Esophagus muscularis mucosa (tissue), 4 donors: ENCODE results near the gene CNOT8. TPM values are rescaled to one million over a fixed set of nuclear protein-coding genes. Genes with fewer than 3 reads are reported as not detected.
"Not testable (repeated sequence)": the region's sequence is repeated elsewhere in the genome, so short reads cannot be mapped to it uniquely, and the experiment has no call there.

Source experiments
- DNase-seq: peaks from one replicate; pipeline ENCODE4 v3.0.0-alpha.2; 2017; ENCODE audit errors: extremely low spot score
- H3K27ac ChIP-seq, 4 donors: fragments of 200-600 bp; sonication (generic); replicated peaks in 1 of 4; 1 replicate in 3 of 4; 2 replicates in 1 of 4; pipeline ENCODE4 v1.5.1; 2016 to 2019; ENCODE audit warnings: mild to moderate bottlenecking in 1 of 4
- H3K27me3 ChIP-seq, 4 donors: fragments of 200-600 bp; sonication (generic); one replicate each; pipeline versions ENCODE4 v1.5.1 to v1.6.0; 2016 to 2019
- H3K36me3 ChIP-seq, 4 donors: fragments of 200-600 bp; sonication (generic); one replicate each; pipeline ENCODE4 v1.5.1; 2016 to 2019
- H3K4me1 ChIP-seq, 4 donors: fragments of 200-600 bp; sonication (generic); one replicate each; pipeline ENCODE4 v1.5.1; 2016 to 2019
- H3K4me3 ChIP-seq, 4 donors: fragments of 200-600 bp; sonication (generic); 1 replicate in 2 of 4; 2 replicates in 2 of 4; pipeline ENCODE4 v1.5.1; 2016 to 2019; ENCODE audit warnings: mild to moderate bottlenecking in 4 of 4, moderate library complexity in 1 of 4
- H3K9me3 ChIP-seq, 4 donors: fragments of 200-600 bp; sonication (generic); 1 replicate in 3 of 4; 2 replicates in 1 of 4; pipeline ENCODE4 v1.5.1; 2016 to 2019
- EP300 ChIP-seq: sonication (generic); formaldehyde crosslinking; IDR thresholded peaks from one replicate; pipeline ENCODE4 v1.6.1; 2017; ENCODE audit warnings: antibody characterized with exemption
- POLR2A ChIP-seq: fragments of 450-650 bp; IDR thresholded peaks from one replicate; pipeline ENCODE4 v1.6.1; 2017; ENCODE audit warnings: antibody characterized with exemption, moderate library complexity, mild to moderate bottlenecking, low read depth
- POLR2AphosphoS5 ChIP-seq, 2 donors: sonication (generic); formaldehyde crosslinking; IDR thresholded peaks; one replicate each; pipeline ENCODE4 v1.6.1; 2017; ENCODE audit warnings: antibody characterized with exemption in 2 of 2
- WGBS: methylation state at CpG from one replicate; pipeline ENCODE4 v1.1.5; 2018; 5-methylcytosine and 5-hydroxymethylcytosine counted together
- intact Hi-C: fragments of 100-400 bp; cut with DNase I; formaldehyde crosslinking; loops from one replicate; pipeline ENCODE4 v1.15.1; 2023
- total RNA-seq, 4 donors: library from RNA; depleted of rRNA; stranded (reverse); fragments of >200 nt; gene quantifications; one replicate each; pipeline versions ENCODE4 v1.1.0 to v1.2.1, GENCODE V29; 2016
- TF ChIP-seq, protein P1 (sequence below), 3 experiments: fragments of 200-600 bp in 2 of 3; fragments of 450-650 bp in 1 of 3; sonication (generic) in 2 of 3; IDR thresholded peaks; one replicate each; pipeline ENCODE4 v1.5.1; 2017 to 2019; ENCODE audit warnings: antibody characterized with exemption in 3 of 3, mild to moderate bottlenecking in 2 of 3, moderate library complexity in 1 of 3

The CNOT8 gene
- total RNA-seq, 4 donors from 2014 or later: 41.1 to 72.6 (median 62.2) TPM

DNA sequence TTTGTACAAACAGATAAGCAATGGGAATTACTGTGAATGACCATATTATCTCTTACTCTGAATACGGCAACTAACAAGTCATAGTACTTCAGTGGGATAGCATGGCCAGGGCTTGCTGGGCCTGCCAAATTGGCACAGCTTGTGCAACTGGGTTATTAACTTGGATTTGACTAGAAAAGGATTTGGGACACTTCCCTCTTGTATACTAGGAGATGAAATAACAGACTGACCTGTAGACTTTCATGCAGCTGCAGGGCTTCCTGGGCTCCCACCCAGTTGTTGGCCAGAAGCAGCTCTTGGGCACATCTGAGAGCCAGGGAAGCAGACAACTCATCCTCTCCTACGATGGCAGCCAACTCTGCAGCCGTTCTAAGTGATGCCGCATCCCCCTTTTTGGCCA lies 39.8 kb downstream of the CNOT8 start:
- H3K4me1 ChIP-seq: no peaks in the 10 kb centered on the region
- no peak overlapping the region for H3K4me3 ChIP-seq
- 88% methylated on average over 4 of the region's 4 CpGs for WGBS
- intact Hi-C loops: no loop called here
- H3K27ac ChIP-seq: peak overlapping the region in 1 of 4 donors; percentile 10
- H3K27me3 ChIP-seq: no peaks in the 10 kb centered on the region
- DNase-seq: peak; percentile 87
- TF ChIP-seq POLR2AphosphoS5 (IDR thresholded peaks at IDR 0.05): no peak
- H3K36me3 ChIP-seq: peaks cover 57 to 100% (median 93%) of the 10 kb centered on the region in 4 donors
- no peaks in the 10 kb centered on the region for H3K9me3 ChIP-seq

DNA sequence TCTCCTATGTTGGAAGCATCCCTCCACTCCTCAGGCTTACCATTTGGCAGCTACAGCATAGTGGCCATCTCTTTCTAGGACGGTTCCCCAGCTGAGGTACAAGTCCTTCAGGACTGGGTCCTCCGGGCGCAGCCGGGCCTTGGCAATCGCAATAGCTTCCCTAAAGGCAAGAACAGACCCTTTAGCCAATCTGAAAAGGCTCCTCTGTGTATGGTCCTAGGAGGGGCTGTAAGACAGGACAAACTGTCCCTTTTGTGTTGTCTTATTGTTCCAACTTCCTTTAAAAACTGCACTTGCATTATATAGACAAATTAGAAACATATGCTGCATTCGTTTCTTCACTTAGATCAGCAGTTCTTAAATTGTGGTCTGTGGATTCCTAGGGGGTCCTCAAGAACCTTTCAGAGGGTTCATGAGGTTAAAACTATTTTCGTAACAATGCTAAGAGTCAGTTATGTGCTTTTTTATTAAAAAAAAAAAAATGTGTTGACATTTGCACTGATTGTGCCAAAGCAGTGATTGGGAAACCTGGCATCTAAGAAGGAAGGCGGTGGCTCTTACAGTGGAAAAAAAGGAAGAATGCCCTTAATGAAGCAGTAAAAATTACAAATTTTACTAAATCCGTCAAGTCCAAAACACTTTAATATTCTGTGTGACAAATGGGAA lies 40.9 kb downstream of the CNOT8 start:
- peaks cover 56 to 100% (median 90%) of the 10 kb centered on the region in 4 donors for H3K36me3 ChIP-seq
- WGBS: 84% methylated on average over 9 of the region's 9 CpGs
- no peaks in the 10 kb centered on the region for H3K9me3 ChIP-seq
- intact Hi-C loops: no loop called here
- peak overlapping the region in 3 of 4 donors; percentile 9 to 59 (median 10) for H3K27ac ChIP-seq
- H3K4me3 ChIP-seq: no peak overlapping the region
- H3K4me1 ChIP-seq: no peaks in the 10 kb centered on the region
- no peaks in the 10 kb centered on the region for H3K27me3 ChIP-seq
- DNase-seq: peak; percentile 47
- TF ChIP-seq POLR2A (no peak), POLR2AphosphoS5 (IDR thresholded peaks at IDR 0.05) (no peak), EP300 (no peak)
- TF ChIP-seq, protein P1, sequence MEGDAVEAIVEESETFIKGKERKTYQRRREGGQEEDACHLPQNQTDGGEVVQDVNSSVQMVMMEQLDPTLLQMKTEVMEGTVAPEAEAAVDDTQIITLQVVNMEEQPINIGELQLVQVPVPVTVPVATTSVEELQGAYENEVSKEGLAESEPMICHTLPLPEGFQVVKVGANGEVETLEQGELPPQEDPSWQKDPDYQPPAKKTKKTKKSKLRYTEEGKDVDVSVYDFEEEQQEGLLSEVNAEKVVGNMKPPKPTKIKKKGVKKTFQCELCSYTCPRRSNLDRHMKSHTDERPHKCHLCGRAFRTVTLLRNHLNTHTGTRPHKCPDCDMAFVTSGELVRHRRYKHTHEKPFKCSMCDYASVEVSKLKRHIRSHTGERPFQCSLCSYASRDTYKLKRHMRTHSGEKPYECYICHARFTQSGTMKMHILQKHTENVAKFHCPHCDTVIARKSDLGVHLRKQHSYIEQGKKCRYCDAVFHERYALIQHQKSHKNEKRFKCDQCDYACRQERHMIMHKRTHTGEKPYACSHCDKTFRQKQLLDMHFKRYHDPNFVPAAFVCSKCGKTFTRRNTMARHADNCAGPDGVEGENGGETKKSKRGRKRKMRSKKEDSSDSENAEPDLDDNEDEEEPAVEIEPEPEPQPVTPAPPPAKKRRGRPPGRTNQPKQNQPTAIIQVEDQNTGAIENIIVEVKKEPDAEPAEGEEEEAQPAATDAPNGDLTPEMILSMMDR (IDR thresholded peaks at IDR 0.05): no peak

DNA sequence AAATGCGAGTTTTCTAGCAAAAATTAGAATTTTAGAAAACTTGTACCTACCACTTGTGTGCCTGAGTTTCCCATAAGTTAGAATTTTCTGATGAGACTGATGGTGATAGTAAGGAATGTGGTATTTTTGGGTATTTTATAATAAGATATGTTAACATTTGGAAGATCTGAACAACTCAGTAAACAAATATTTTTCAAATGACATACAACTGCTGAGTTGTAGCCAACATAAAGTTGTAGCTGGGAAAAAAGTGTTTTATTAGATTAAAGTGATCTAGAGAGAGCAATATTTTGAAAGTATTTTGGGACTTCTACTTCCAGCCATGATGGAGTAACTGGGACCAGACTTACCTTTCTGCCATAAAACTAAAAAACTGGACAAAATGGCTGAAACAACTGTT lies 41.6 kb downstream of the CNOT8 start:
- intact Hi-C loops: no loop called here
- DNase-seq: no peak
- Histone ChIP-seq H3K4me1 (no peaks in the 10 kb centered on the region), H3K27ac (peak overlapping the region in 1 of 4 donors; percentile 11), H3K27me3 (no peaks in the 10 kb centered on the region), H3K4me3 (no peak overlapping the region), H3K36me3 (peaks cover 60 to 100% (median 89%) of the 10 kb centered on the region in 4 donors), H3K9me3 (no peaks in the 10 kb centered on the region)
- 88% methylated on average over 1 of the region's 1 CpG for WGBS
- TF ChIP-seq EP300 (no peak), POLR2A (no peak), POLR2AphosphoS5 (IDR thresholded peaks at IDR 0.05) (no peak)
- TF ChIP-seq, protein P1 (IDR thresholded peaks at IDR 0.05): no peak

DNA sequence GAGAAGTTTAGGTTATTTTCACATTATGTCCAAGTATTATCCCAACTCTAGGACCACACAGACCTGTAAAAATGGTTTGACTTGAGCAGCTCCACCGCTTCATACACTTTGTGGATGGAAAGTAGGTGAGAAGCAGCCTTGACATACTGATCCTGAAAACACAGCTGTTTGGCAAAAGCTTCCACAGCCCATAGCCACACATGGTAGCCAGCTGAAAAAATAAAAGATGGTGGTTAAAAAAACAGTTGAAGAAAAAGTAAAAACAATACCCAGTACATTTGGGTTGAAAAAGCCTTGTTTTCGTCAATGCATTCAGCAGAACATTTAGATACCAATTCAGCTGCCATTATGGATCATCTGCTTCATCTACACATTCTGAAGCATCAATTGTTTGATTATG lies 42.8 kb downstream of the CNOT8 start:
- no peaks in the 10 kb centered on the region for H3K27me3 ChIP-seq
- TF ChIP-seq, protein P1 (IDR thresholded peaks at IDR 0.05): no peak
- TF ChIP-seq POLR2AphosphoS5 (IDR thresholded peaks at IDR 0.05) (no peak), POLR2A (no peak), EP300 (no peak)
- intact Hi-C loops: no loop called here
- no peaks in the 10 kb centered on the region for H3K9me3 ChIP-seq
- no peak for DNase-seq
- H3K4me3 ChIP-seq: no peak overlapping the region
- H3K4me1 ChIP-seq: no peaks in the 10 kb centered on the region
- peaks cover 50 to 100% (median 88%) of the 10 kb centered on the region in 4 donors for H3K36me3 ChIP-seq
- WGBS: 87% methylated on average over 2 of the region's 2 CpGs
- no peak overlapping the region for H3K27ac ChIP-seq

DNA sequence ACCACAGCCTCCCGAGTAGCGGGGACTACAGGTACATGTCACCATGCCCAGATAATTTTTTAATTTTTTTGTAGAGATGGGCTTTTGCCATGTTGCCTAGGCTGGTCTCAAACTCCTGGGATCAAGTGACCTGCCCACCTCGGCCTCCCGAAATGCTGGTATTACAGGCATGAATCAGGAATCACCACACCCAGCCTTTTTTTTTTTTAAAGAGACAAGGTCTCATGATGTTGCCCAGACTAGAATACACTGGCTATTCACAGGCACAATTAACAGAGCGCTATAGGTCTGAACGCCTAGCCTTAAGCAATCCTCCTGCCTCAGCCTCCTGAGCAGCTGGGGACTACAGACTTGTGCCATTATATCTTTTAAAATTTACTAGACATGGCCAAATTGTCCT lies 43.5 kb downstream of the CNOT8 start:
- H3K36me3 ChIP-seq: peaks cover 50 to 100% (median 89%) of the 10 kb centered on the region in 4 donors

DNA sequence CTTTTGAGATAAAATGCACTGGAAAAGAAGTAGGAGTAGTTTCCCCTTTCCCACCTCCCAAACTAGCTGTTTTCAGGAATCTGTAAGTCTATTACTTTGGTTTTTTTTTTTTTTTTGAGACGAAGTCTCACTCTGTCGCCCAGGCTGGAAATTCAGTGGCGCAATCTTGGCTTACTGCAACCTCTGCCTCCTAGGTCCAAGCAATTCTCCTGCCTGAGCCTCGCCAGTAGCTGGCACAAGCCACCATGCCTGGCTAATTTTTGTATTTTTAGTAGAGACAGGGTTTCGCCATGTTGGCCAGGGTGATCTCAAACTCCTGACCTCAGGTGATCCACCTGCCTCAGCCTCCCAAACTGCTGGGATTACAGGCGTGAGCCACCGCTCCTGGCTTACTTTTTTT lies 47.2 kb downstream of the CNOT8 start:
- intact Hi-C loops: not testable (repeated sequence)

More for the DNA sequence above, 43.5 kb downstream of the CNOT8 start:
- TF ChIP-seq EP300 (no peak), POLR2AphosphoS5 (IDR thresholded peaks at IDR 0.05) (no peak), POLR2A (no peak)
- TF ChIP-seq, protein P1 (IDR thresholded peaks at IDR 0.05): no peak
- no peaks in the 10 kb centered on the region for H3K4me1 ChIP-seq
- no peak overlapping the region for H3K4me3 ChIP-seq
- WGBS: 92% methylated on average over 6 of the region's 6 CpGs
- DNase-seq: peak; percentile 31
- no peaks in the 10 kb centered on the region for H3K27me3 ChIP-seq
- no peak overlapping the region for H3K27ac ChIP-seq
- no peaks in the 10 kb centered on the region for H3K9me3 ChIP-seq
- intact Hi-C loops: no loop called here

More for the DNA sequence above, 47.2 kb downstream of the CNOT8 start:
- not testable (repeated sequence) for H3K27ac ChIP-seq, H3K4me1 ChIP-seq, DNase-seq, H3K4me3 ChIP-seq, H3K27me3 ChIP-seq, H3K9me3 ChIP-seq
- WGBS: 90% methylated on average over 7 of the region's 7 CpGs
- peaks cover 55 to 98% (median 88%) of the 10 kb centered on the region in 4 donors for H3K36me3 ChIP-seq
